AG04449 (cell line): ENCODE measurements around the gene ANTKMT.
A peak's percentile ranks its signal among the peaks of the same experiment; 100 is the strongest.

Source experiments
- CTCF ChIA-PET: fragments of 350-600 bp; formaldehyde crosslinking; extraction: SDS; loops from one replicate; lab custom pipeline; 2021; ENCODE audit warnings: antibody characterized with exemption; lab: Yijun Ruan, JAX
- POLR2A ChIA-PET: fragments of 400-600, 350-600 bp; formaldehyde crosslinking; extraction: SDS; loops from one replicate; lab custom pipeline; 2020; ENCODE audit warnings: antibody characterized with exemption, inconsistent platforms; lab: Yijun Ruan, JAX
- DNase-seq: peaks from one replicate; pipeline ENCODE4 v3.0.0-alpha.2; 2010; ENCODE audit warnings: low read depth, low spot score
- H3K4me3 ChIP-seq: 2 replicates; pipeline ENCODE4 v1.5.1; 2011; ENCODE audit warnings: low read depth, mild to moderate bottlenecking, control low read depth, low read length
- TF ChIP-seq, protein P1 (sequence below): IDR thresholded peaks from one replicate; pipeline ENCODE4 v1.5.1; 2011; ENCODE audit warnings: mild to moderate bottlenecking, moderate library complexity, low read length, control low read depth, inconsistent platforms; ENCODE audit not compliant: insufficient read depth; ENCODE audit errors: missing control alignments

ANTKMT gene

DNA sequence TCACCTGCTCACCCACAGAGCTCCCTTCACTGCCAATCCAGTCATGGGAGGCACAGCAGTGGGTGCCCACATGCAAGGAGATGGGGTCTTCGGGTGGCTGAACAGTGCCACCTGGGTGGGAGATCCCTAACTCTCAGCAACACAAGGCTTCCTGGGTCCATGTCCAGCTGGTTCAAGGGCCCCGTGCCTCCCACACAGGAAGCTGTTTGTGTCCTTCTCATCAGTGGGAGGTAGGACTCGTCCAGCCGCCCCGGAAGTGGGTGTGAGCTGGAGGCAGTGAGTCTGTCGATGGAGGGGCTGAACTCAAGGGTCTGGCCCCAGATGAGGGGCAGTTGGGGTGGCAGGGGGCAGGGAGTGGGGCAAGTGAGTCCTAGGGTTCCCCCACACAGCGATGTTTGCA is 16.9 kb upstream of the ANTKMT start:
- ChIA-PET CTCF (interaction anchor here (1.0 to 6.6 kb wide), 3 partner anchors 8 to 37 kb away, joined by 3 to 53 read pairs (median 5); partner anchors contain the start of gene CIAO3), POLR2A (no interaction called here)
- TF ChIP-seq, protein P1, sequence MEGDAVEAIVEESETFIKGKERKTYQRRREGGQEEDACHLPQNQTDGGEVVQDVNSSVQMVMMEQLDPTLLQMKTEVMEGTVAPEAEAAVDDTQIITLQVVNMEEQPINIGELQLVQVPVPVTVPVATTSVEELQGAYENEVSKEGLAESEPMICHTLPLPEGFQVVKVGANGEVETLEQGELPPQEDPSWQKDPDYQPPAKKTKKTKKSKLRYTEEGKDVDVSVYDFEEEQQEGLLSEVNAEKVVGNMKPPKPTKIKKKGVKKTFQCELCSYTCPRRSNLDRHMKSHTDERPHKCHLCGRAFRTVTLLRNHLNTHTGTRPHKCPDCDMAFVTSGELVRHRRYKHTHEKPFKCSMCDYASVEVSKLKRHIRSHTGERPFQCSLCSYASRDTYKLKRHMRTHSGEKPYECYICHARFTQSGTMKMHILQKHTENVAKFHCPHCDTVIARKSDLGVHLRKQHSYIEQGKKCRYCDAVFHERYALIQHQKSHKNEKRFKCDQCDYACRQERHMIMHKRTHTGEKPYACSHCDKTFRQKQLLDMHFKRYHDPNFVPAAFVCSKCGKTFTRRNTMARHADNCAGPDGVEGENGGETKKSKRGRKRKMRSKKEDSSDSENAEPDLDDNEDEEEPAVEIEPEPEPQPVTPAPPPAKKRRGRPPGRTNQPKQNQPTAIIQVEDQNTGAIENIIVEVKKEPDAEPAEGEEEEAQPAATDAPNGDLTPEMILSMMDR: no peak
- DNase-seq: no peak
- no peak overlapping the region for H3K4me3 ChIP-seq

DNA sequence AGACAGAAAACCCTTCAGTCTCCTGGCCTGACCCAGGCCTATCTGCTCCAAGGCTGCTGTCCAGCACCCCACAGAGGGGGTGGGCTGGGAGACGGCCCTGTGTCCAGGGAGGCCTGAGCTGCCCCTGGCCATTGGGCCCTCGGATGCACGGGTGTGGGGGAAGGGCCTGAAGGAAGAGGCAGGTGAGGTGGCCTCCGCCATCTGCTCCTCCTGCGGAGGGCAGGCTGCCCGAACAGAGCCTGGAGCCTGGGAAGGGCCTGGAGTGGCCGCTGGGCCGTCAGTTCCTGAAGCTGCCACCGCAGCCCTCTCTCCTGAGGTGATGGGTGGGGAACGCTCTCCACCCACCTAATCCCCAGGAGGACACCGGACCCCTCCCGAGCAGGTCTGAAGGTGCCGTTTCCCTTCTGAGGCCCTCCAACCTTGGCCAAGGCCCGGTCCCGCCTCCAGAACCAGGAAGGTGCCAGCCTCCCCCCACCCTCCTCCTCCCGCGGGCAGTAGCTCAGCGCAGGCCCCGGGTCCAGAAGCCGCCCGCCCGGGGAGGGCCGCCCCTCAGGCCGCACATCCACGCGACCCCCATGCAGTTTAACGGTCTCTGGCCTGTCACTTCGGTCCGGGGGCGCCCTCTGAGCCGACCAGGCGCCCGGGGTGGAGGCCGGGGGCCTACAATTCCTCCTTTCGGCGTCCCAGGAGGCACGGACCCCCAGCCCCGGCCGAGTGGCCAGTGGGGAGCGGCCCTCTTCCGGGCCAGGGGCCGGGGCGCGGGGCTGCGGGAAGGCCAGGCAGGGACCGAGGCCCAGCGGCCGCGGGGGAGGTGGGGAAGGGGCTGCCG is 16.2 kb upstream of the ANTKMT start:
- H3K4me3 ChIP-seq: no peak overlapping the region
- ChIA-PET CTCF (interaction anchor here (1.0 to 6.6 kb wide), 2 partner anchors 7 to 36 kb away, joined by 3 to 53 read pairs; partner anchors contain the start of gene CIAO3), POLR2A (no interaction called here)
- no peak for DNase-seq
- TF ChIP-seq, protein P1: no peak

DNA sequence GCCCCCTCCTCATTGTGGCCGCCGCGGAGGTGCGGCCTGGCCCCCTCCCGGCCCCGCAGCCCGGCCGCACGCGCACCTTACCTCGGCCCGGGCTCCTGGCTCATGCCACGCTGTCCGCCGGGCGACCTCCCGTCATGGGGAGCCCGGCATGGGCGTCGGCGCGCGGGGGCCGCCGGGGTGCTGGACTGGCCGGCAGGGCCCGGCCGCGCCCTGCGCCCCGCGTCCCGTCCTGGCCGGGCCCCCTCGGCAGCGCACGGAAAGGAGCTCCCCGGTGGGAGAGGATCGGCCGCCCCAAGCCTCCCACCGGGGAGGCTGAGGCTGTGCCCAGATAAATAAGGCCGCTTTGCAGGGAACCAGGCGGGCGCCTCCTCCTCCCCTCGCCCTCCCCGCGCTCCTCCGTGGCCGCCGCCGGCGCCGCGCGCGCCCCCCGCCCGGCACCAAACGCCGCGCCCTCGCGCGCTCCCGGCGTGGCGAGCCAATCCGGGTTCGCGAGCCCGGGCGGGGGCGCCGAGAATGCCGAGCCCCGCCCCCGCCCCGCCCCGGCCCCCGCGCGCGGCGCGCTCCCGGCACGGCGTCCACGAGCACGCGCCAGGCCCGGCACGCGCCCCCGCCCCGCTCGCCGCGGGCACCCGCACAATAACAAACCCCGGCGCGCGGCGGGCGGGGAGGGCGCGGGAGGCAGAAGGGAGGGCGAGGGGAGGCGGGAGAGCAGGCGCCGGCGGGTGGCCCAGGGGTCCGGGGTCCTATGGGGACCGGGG is 15.3 kb upstream of the ANTKMT start, which contains the start of gene FBXL16:
TSS of gene FBXL16 (minus strand) at position 371 of the 758 bp plus-strand sequence. CDS start 8,396 bp downstream, outside the sequence.
- ChIA-PET CTCF (no interaction called here), POLR2A (no interaction called here)
- no peak for DNase-seq
- H3K4me3 ChIP-seq: peak within 1 kb of the TSS; percentile 12; the same call in 1 of the 2 replicates
- TF ChIP-seq, protein P1: no peak

DNA sequence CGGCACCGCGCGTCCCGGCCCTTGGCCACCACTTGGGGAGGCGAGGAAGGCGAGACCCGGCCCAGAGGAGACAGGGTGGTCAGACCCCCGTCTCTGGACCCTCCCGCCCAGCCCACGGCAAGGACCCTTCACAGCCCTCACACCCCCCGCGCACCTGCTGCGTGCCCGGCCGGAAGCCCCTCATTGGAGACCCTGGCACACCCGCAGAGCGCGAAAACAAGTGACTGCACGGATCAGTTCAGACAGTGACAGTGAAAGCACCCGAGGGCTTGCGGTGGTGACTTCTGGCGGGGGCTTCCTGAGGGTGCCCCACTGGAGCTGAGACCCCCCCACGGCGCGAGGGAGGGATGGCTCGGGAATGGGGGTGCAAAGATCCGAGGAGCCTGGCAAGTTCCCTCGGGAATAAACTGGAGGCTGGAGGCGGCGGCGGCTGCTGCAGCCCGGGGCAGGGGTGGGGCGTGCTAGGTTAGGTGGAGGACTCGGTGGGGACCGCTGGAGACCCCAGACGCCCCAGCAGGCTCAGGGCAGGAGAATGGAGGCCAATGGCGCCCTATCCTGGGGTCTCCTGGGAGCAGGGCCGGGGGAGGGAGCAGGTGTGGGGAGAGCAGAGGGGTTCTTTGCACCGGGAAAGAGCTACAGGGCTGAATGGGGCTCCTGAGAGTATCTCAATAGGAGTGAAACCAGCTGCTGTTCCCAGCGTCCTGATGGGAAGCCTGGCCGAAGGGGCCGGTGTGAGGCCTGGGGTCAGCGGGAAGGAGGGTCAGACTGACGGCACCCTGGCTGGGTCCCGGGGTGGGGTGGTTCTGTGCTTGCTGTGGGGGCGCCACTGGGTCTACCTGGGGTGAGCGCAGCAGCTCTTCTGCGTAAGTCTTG is 14.5 kb upstream of the ANTKMT start:
- no peak for DNase-seq
- no peak overlapping the region for H3K4me3 ChIP-seq
- ChIA-PET CTCF (interaction anchor here (1.0 to 2.0 kb wide), 4 partner anchors 9 to 397 kb away, joined by 3 to 9 read pairs (median 4); no protein-coding TSS in a partner anchor), POLR2A (interaction anchor here (1.2 kb wide), 1 partner anchor 16 kb away, joined by 3 read pairs; the partner anchor contains the start of gene WDR24)
- TF ChIP-seq, protein P1: no peak

DNA sequence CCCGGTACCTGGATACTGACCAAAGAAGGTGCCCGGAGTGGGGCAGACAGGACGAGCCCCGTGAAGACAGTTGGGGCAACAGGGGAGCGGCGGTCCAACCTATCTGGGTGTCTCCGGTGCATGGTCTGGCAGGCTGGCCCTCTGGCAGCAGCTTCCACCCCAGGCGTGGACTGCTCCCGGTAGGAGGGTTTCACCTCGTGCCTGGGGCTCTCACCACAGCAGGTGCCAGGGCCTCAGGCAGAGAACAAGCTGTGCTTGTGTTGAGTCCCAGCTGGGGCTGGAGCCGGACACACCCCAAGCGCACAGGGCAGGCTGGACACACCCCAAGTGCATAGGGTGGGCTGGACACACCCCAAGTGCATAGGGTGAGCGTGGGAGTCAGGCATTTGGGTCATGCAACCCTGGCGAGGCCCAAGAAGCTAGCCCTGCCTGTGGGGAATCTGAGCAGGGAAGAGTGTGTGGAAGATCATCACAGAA is 13.8 kb upstream of the ANTKMT start:
- TF ChIP-seq, protein P1: no peak
- DNase-seq: no peak
- CTCF ChIA-PET: interaction anchor here (1.0 to 2.0 kb wide), 5 partner anchors 9 to 396 kb away, joined by 3 to 9 read pairs (median 3); no protein-coding TSS in a partner anchor
- POLR2A ChIA-PET: interaction anchor here (1.2 kb wide), 1 partner anchor 17 kb away, joined by 3 read pairs; the partner anchor contains the start of gene WDR24
- no peak overlapping the region for H3K4me3 ChIP-seq
